ES-I3 (cell line): Measurements from ENCODE around the gene RRAGC.
A peak's percentile ranks its signal among the peaks of the same experiment; 100 is the strongest.
"Not testable (repeated sequence)": the region's sequence is repeated elsewhere in the genome, so short reads cannot be mapped to it uniquely, and the experiment has no call there.

Experiments used
- H3K36me3 ChIP-seq: 2 replicates; pipeline ENCODE4 v1.6.1; 2013; ENCODE audit warnings: mild to moderate bottlenecking, low read length, control low read depth, moderate library complexity; ENCODE audit not compliant: insufficient read depth
- H3K4me1 ChIP-seq: 2 replicates; pipeline ENCODE4 v1.6.1; 2013; ENCODE audit warnings: mild to moderate bottlenecking, control low read depth, low read length; ENCODE audit not compliant: insufficient read depth
- H3K9ac ChIP-seq: 2 replicates; pipeline ENCODE4 v1.6.1; 2013; ENCODE audit warnings: low read depth, mild to moderate bottlenecking, low read length, moderate library complexity
- H3K9me3 ChIP-seq: 2 replicates; pipeline ENCODE4 v1.6.1; 2013; ENCODE audit warnings: mild to moderate bottlenecking, low read length, moderate library complexity; ENCODE audit not compliant: control insufficient read depth, insufficient read depth

The RRAGC gene

DNA sequence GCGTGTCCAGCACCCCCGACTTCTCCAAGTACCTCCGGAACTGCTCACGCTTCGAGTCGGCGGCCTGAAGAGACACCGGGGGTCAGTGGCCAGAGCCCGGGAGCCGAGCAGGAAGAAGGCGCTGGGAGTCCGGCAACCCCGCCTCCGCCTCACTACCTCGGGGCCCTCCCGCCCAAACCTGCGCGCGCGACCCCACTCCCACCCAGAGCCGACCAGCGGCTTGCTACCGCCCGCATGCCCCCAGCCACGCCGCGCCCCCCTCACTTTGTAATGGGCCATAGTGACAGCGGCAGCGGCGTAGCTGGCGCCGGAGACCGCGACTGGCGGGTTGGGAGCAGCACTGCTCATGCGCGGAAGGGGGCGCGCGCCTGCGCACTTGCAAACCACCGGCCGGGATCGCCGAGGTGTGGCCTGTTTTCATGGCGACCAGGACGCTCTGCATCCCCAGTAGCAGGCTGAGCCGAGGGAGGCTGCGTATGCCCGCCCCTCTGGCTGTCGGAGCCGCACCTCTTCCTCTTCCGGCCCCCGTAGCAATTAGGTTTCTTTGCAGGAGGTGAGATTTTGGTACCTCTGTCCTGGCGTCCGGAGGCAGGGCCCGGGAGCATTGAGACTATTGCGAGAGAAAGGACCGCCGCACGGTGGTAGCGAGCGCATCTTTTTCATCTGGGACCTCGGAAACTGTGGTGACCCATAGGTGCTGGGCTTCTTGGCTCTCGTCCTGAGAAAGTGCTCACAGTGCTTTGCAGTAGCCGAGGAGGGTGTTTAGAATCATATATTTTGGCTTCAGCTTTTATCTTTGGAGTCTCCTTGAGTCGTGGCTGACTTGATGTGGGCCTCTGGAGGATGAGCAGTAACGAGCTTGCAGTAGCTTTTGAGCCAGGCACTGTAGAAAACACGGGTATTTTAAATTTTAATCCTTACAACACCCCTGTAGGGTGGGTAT lies 13.7 kb upstream of the RRAGC start, which contains the start of gene MYCBP:
MYCBP (minus strand) TSS at position 322 of the 943 bp plus-strand sequence; CDS start at position 279, 43 bp downstream.
- H3K9ac ChIP-seq, result peak within 1 kb of the TSS; percentile 88
- H3K36me3 ChIP-seq, result no peaks in the 10 kb centered on the region
- no peaks in the 10 kb centered on the region for H3K9me3 ChIP-seq
- no peaks in the 10 kb centered on the region for H3K4me1 ChIP-seq

DNA sequence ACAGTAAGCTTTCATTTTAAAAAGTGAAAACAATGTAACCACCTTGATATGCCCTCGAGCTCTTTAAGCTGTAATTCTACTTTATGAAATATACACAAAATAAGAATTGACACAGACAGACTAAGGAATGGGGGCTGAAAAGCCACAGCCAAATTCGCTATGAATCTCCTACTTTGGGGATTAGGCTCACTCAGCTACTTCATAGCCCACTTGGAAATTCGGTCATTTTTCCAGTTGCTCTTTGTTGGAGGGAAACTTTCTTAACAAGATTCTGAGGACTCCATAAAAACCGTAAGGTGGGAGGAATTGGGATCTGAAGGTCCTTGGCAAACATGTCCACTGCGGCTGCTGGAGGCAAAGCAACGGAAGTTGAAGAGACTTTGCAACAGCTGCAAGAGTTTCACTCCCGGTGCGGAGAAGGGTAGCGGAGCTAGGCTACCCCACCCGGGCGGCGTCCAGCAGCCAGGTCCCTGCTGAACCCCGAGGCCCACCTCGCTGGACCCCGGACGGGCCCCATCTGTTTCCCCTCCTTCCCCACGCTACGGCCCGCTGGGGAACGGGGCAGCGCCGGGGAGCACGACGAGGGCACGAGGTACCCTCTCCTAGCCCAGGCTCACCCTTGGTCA lies 12.9 kb upstream of the RRAGC start:
- Histone ChIP-seq H3K9ac (peak overlapping the region; percentile 88), H3K4me1 (no peaks in the 10 kb centered on the region), H3K36me3 (no peaks in the 10 kb centered on the region)

DNA sequence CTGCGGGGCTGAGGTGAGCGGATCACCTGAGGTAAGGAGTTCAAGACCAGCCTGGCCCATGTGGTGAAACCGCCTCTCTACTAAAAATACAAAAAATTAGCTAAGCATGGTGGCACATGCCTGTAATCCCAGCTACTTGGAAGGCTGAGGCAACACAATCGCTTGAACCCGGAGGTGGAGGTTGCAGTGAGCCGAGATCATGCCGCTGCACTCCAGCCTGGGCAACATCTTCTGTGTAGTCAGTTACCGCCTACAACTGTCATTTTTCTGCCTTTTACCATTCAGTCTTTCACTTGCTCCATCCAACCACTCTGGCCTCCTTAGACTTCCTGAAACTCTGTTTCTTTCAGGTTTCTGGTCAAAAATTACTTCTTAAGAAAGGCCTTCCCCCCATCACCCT lies 11.4 kb upstream of the RRAGC start:
- H3K4me1 ChIP-seq, result no peaks in the 10 kb centered on the region
- H3K9me3 ChIP-seq, result no peaks in the 10 kb centered on the region
- H3K9ac ChIP-seq, result no peak overlapping the region
- H3K36me3 ChIP-seq, result no peaks in the 10 kb centered on the region

More for the DNA sequence above, 12.9 kb upstream of the RRAGC start:
- H3K9me3 ChIP-seq, result no peaks in the 10 kb centered on the region

DNA sequence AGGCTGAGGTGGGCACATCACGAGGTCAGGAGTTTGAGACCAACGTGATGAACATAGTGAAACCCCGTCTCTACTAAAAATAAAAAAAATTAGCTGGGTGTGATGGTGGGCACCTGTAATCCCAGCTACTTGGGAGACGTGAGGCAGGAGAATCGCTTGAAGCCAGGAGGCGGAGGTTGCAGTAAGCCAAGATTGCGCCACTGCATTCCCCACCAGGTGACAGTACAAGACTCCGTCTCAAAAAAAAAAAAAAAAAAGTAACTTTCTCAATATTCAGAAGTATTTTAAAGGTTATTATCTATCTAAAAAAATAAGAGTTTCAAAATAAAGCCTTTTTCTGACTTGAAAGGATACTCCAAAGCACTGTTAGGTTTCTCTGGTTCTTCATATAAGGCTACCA lies 7.6 kb upstream of the RRAGC start:
- H3K4me1 ChIP-seq, result no peaks in the 10 kb centered on the region
- H3K9me3 ChIP-seq, result no peaks in the 10 kb centered on the region
- no peak overlapping the region for H3K9ac ChIP-seq
- peaks cover 6% of the 10 kb centered on the region; the same call in 1 of the 2 replicates for H3K36me3 ChIP-seq

DNA sequence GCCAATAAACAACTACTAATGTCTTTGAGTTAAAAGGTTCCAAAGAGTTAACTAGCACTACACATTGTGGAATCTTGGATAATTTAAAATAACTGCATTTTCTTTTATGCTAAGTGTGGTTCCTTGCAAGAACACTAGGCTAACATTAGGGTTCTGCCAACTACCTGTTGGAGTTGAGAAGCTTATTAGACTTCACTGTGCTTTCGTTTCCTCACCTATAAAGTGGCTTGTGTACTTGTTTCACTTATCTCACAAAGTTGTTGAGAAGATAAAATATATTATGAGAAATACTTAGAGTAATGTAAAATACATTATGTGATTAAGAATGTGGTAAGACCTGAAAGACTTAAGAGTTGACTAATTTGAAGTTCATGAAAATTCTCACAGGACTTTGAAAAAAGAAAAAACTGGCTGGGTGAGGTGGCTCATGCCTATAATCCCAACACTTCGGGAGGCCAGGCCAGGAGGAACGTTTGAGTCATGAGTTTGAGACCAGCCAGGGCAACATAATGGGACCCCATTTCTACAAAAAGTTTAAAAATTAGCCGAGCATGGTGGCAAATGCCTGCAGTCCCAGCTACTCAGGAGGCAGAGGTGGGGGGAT lies 5.6 kb upstream of the RRAGC start:
- Histone ChIP-seq H3K9ac (no peak overlapping the region), H3K4me1 (no peaks in the 10 kb centered on the region), H3K9me3 (no peaks in the 10 kb centered on the region), H3K36me3 (peaks cover 6% of the 10 kb centered on the region; the same call in 1 of the 2 replicates)

DNA sequence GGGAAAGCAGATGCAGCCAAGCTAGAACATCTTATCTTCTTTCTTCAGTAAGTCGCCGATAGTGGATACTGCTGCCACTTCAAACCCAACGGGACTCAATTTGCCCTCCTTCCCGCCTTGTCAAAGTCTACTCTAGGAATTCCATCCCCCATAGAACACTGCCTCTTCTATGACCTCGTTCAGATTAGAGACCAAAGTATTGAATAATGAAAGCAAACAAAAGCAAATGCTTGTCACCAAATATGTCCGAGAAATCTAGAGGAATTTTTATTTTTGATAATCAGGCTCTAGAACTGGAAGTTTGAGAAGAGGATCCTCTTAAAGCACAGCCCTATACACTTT lies 853 bp upstream of the RRAGC start:
- Histone ChIP-seq H3K4me1 (no peaks in the 10 kb centered on the region), H3K9me3 (no peaks in the 10 kb centered on the region), H3K36me3 (peaks cover 8% of the 10 kb centered on the region; the same call in 1 of the 2 replicates), H3K9ac (peak overlapping the region; percentile 91)

DNA sequence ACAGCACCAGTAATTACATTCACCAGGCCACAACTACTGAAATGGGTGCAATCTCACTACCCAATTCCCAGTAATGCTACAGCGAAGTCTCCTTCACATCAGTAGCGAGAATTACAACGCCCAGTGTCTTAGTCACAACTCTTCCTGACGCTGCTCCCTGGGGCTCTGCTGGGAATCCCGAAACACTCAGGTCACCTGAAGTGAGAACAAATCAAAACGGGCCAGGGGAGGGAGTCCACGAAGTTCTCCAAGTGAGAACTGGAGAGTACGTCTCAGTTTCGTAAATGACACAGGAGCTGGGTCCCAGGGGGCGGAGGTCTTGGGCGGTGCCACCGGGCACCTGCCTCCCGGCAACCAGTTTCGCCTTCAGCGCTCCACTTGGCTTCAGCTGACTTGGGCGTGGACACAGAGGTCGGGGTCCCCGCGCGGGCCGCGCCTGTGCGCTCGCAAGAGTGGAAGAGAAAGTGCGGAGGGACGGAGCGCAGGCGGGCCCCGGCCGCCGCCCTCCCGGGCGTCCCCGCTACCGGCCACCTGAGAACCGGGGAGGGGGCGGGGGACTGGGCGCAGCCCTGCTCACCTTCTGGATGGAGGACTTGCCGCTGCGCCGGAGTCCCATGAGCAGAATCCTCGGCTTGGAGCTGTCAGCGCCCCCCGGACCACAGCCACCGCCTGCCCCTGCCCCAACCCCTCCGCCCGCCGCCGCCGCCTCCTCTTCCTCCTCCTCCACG lies 575 bp downstream of the RRAGC start:
- peaks cover 15% of the 10 kb centered on the region; the same call in 1 of the 2 replicates for H3K36me3 ChIP-seq
- no peaks in the 10 kb centered on the region for H3K9me3 ChIP-seq
- peak overlapping the region; percentile 79 for H3K9ac ChIP-seq
- H3K4me1 ChIP-seq, result no peaks in the 10 kb centered on the region

DNA sequence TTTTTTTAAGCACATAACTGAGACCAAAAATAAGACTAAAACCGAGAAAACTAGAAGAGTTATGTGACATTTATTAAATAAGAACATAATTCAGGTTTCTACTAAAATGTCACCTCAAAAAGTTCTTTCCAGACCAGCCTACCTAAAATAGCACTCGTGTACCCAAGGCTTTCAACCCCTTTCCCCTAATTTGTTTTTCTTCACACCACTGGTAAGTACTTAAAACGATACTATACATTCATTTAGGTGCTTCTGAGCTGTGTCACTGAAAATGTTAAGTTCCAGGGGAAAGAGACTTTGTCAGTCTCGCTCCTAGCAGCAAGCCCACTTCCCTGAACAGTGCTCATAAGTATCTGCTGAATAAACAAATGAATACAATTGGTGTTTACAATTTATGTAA lies 6.8 kb downstream of the RRAGC start:
- no peaks in the 10 kb centered on the region for H3K4me1 ChIP-seq
- H3K9ac ChIP-seq, result no peak overlapping the region
- H3K36me3 ChIP-seq, result peaks cover 15% of the 10 kb centered on the region
- no peaks in the 10 kb centered on the region for H3K9me3 ChIP-seq

DNA sequence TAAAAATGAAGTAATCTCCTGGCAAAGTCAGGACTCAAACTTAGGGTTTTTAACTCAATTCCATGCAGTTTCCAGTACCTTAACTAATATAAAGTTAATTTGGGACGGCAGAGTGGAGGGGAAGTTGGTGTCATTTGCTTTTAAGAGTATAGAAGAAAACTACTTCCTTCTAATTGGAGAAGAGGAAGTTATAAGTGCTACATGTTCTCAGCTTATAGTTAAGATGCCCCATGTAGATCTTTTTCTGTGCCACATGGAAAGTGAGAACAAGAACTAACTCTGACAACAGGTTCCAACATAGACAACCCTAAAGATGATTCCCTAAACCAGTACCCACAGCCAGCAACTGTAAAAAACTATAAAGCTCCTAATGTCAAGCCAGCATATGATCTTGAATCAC lies 11.5 kb downstream of the RRAGC start:
- Histone ChIP-seq H3K4me1 (no peaks in the 10 kb centered on the region), H3K9ac (no peak overlapping the region), H3K36me3 (no peaks in the 10 kb centered on the region; the same call in 1 of the 2 replicates), H3K9me3 (no peaks in the 10 kb centered on the region)

DNA sequence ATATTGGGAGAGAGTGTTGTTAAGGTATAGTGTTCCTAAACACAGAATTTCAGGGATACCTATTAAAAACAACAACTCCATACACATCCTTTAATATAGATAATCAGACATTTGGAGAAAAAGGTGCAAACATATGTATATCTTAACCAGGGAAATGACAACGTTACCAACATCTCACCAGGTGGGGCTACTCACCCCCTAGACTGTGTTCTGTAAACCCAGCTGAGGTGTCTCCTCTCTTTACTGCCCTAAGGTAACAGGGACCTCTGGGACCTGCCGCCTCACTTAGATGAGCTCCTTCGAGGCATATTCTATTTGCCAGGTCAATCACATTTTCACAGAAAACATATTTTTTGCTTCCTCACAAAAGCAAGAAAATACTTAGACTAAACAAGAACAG lies 13.4 kb downstream of the RRAGC start:
- H3K36me3 ChIP-seq, result no peaks in the 10 kb centered on the region; the same call in 1 of the 2 replicates
- no peaks in the 10 kb centered on the region for H3K4me1 ChIP-seq
- H3K9me3 ChIP-seq, result no peaks in the 10 kb centered on the region
- H3K9ac ChIP-seq, result no peak overlapping the region

DNA sequence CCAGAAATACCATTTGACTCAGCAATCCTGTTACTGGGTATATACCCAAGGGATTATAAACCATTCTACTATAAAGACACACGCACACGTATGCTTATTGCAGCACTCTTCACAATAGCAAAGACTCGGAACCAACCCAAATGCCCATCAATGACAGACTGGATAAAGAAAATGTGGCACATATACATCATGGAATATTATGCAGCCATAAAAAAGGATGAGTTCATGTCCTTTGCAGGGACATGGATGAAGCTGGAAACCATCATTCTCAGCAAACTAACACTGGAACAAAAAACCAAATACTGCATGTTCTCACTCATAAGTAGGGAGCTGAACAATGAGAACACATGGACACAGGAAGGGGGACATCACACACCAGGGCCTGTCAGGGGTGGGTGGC lies 14.5 kb downstream of the RRAGC start:
- H3K9ac ChIP-seq, H3K36me3 ChIP-seq, H3K4me1 ChIP-seq, H3K9me3 ChIP-seq: not testable (repeated sequence)

DNA sequence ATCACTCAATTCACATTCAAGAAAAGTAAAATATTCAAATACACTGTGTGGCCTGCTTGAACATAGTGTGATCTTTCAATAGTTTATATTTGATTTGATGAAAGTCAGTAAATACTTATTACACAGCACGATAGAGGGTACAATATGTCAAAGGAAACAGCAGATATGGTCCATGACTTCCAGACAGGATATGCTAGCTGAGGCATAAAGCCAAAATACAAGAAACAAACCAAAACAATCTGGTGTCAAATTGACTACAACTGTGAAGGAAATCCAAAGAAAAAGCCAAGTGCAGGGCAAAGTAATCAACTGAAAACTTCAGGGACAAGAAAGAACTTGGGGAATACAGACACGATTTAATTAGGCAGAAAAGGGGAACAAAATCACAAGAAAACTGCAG lies 19.3 kb downstream of the RRAGC start:
- H3K36me3 ChIP-seq, result no peaks in the 10 kb centered on the region; the same call in 1 of the 2 replicates

DNA sequence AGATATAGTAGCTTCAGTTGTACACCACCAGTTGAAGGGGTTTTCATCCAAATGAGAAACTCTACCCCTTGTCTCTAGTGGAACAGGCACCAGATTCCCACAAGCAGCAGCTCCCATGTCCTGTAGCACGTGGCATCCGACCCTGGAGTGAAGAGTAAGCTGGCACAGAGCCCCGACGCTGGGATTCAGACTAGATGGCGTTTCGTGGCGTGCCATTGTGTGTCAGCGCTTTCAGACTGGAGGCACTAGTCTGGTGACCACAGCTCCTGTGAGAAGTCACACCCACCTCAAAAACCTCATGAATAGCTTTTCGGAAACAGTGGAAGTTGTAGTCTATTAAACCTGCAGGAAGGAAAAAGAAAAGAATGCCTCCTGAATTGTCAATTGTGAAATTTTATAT lies 20.2 kb downstream of the RRAGC start:
- no peak overlapping the region for H3K9ac ChIP-seq
- H3K9me3 ChIP-seq, result no peaks in the 10 kb centered on the region
- H3K36me3 ChIP-seq, result no peaks in the 10 kb centered on the region; the same call in 1 of the 2 replicates
- peaks cover 12% of the 10 kb centered on the region; the same call in 1 of the 2 replicates for H3K4me1 ChIP-seq

More for the DNA sequence above, 19.3 kb downstream of the RRAGC start:
- H3K9ac ChIP-seq, result no peak overlapping the region
- H3K9me3 ChIP-seq, result no peaks in the 10 kb centered on the region
- H3K4me1 ChIP-seq, result peaks cover 10% of the 10 kb centered on the region; the same call in 1 of the 2 replicates

DNA sequence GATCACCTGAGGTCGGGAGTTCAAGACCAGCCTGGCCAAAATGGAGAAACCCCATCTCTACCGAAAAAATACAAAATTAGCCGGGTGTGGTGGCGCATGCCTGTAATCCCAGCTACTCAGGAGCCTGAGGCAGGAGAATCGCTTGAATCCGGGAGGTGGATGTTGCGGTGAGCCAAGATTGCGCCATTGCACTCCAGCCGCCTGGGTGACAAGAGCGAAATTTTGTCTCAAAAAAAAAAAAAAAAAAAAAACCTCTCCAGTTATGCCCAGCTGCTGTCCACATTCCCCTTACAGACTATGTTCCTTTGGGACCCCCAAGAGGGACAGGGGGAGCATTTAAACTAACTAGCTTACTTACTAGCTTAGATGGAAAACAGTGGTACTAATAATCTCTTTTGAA lies 23.3 kb downstream of the RRAGC start:
- H3K36me3 ChIP-seq, H3K9ac ChIP-seq, H3K9me3 ChIP-seq: not testable (repeated sequence)
- peaks cover 12% of the 10 kb centered on the region; the same call in 1 of the 2 replicates for H3K4me1 ChIP-seq
